Peyer's patch (tissue), 4 donors: Measurements from ENCODE around the gene POLR1D. TPM values are rescaled to one million over a fixed set of nuclear protein-coding genes. Genes with fewer than 3 reads are reported as not detected.

Experiments
- DNase-seq, 3 donors: peaks; one replicate each; pipeline ENCODE4 v3.0.0-alpha.2; 2017 to 2019
- H3K27ac ChIP-seq, 4 donors: fragments of 200-600 bp; sonication (generic); one replicate each; pipeline ENCODE4 v1.5.1; 2016 to 2019
- H3K27me3 ChIP-seq, 2 donors: fragments of 200-600 bp; sonication (generic); one replicate each; pipeline ENCODE4 v1.5.1; 2019
- H3K36me3 ChIP-seq, 3 donors: fragments of 200-600 bp; sonication (generic); one replicate each; pipeline ENCODE4 v1.5.1; 2016 to 2019
- H3K4me1 ChIP-seq, 4 donors: fragments of 200-600 bp; sonication (generic); one replicate each; pipeline ENCODE4 v1.5.1; 2016 to 2019
- H3K4me3 ChIP-seq, 4 donors: fragments of 200-600 bp; sonication (generic); 1 replicate in 3 of 4; 2 replicates in 1 of 4; pipeline ENCODE4 v1.5.1; 2016 to 2019; ENCODE audit warnings: mild to moderate bottlenecking in 1 of 4
- H3K9me3 ChIP-seq, 4 donors: fragments of 200-600 bp; sonication (generic); one replicate each; pipeline ENCODE4 v1.5.1; 2016 to 2019; ENCODE audit warnings: mild to moderate bottlenecking in 1 of 4
- CTCF ChIP-seq, 6 experiments: fragments of 450-650 bp in 4 of 6; fragments of 200-600 bp in 2 of 6; sonication (generic) in 1 of 6; IDR thresholded peaks; one replicate each; pipeline ENCODE4 v1.5.1; 2017 to 2019; ENCODE audit warnings: antibody characterized with exemption in 6 of 6, mild to moderate bottlenecking in 3 of 6, moderate library complexity in 1 of 6
- POLR2A ChIP-seq, 2 donors: fragments of 450-650 bp; IDR thresholded peaks; one replicate each; pipeline ENCODE4 v1.5.1; 2017; ENCODE audit warnings: antibody characterized with exemption in 2 of 2, mild to moderate bottlenecking in 2 of 2, moderate library complexity in 2 of 2
- total RNA-seq, 4 donors: library from RNA; depleted of rRNA; stranded (reverse); fragments of >200 nt; gene quantifications; one replicate each; pipeline ENCODE4 v1.1.0, GENCODE V29; 2016

Gene POLR1D
- total RNA-seq, 4 donors from 2014 or later = 83.3 to 104 (median 90.5) TPM

GRCh38 chr13:27658546-27658945 is 36.9 kb downstream of the POLR1D start:
- H3K9me3 ChIP-seq = no peaks in the 10 kb centered on the region
- H3K4me1 ChIP-seq = peaks cover 0 to 10% (median 1%) of the 10 kb centered on the region in 4 donors
- no peak overlapping the region for H3K4me3 ChIP-seq
- no peak overlapping the region for H3K27ac ChIP-seq
- no peak for DNase-seq
- H3K27me3 ChIP-seq = no peaks in the 10 kb centered on the region
- H3K36me3 ChIP-seq = no peaks in the 10 kb centered on the region
- TF ChIP-seq CTCF (IDR thresholded peaks at IDR 0.05) (no peak), POLR2A (IDR thresholded peaks at IDR 0.05) (no peak)

GRCh38 chr13:27659145-27659865 is 37.6 kb downstream of the POLR1D start:
- DNase-seq = no peak
- H3K27ac ChIP-seq = no peak overlapping the region
- no peaks in the 10 kb centered on the region for H3K36me3 ChIP-seq
- TF ChIP-seq POLR2A (IDR thresholded peaks at IDR 0.05) (no peak), CTCF (IDR thresholded peaks at IDR 0.05) (no peak)
- H3K9me3 ChIP-seq = no peaks in the 10 kb centered on the region
- H3K4me1 ChIP-seq = peaks cover 0 to 10% (median 1%) of the 10 kb centered on the region in 4 donors
- H3K4me3 ChIP-seq = no peak overlapping the region
- no peaks in the 10 kb centered on the region for H3K27me3 ChIP-seq

- Histone ChIP-seq H3K27ac (no peak overlapping the region), H3K27me3 (no peaks in the 10 kb centered on the region), H3K4me3 (no peak overlapping the region), H3K4me1 (peaks cover 0 to 10% (median 1%) of the 10 kb centered on the region in 4 donors), H3K9me3 (no peaks in the 10 kb centered on the region), H3K36me3 (no peaks in the 10 kb centered on the region)
- no peak for DNase-seq
- TF ChIP-seq POLR2A (IDR thresholded peaks at IDR 0.05) (no peak), CTCF (IDR thresholded peaks at IDR 0.05) (no peak)
Measured at GRCh38 chr13:27660511-27660910, 38.8 kb downstream of the POLR1D start.

- H3K36me3 ChIP-seq = peaks cover 0 to 4% (median 0%) of the 10 kb centered on the region in 3 donors
- H3K9me3 ChIP-seq = no peaks in the 10 kb centered on the region
- no peak for DNase-seq
- no peaks in the 10 kb centered on the region for H3K27me3 ChIP-seq
- H3K4me1 ChIP-seq = peaks cover 0 to 10% (median 1%) of the 10 kb centered on the region in 4 donors
- TF ChIP-seq POLR2A (IDR thresholded peaks at IDR 0.05) (no peak), CTCF (IDR thresholded peaks at IDR 0.05) (no peak)
- no peak overlapping the region for H3K4me3 ChIP-seq
- H3K27ac ChIP-seq = no peak overlapping the region
Measured at GRCh38 chr13:27661017-27661416, 39.3 kb downstream of the POLR1D start.

- Histone ChIP-seq H3K36me3 (peaks cover 0 to 21% (median 0%) of the 10 kb centered on the region in 3 donors), H3K9me3 (no peaks in the 10 kb centered on the region), H3K27me3 (no peaks in the 10 kb centered on the region), H3K4me3 (no peak overlapping the region), H3K4me1 (peaks cover 0 to 10% (median 1%) of the 10 kb centered on the region in 4 donors), H3K27ac (no peak overlapping the region)
- no peak for TF ChIP-seq POLR2A (IDR thresholded peaks at IDR 0.05)
- TF ChIP-seq CTCF (IDR thresholded peaks at IDR 0.05) = no peak
- DNase-seq = no peak
Measured at GRCh38 chr13:27662738-27663470, 41.2 kb downstream of the POLR1D start.
